Gastroesophageal sphincter (tissue), 3 donors: ENCODE measurements around the gene TMSB4X.

Experiments used
- CTCF ChIP-seq, 4 experiments: fragments of 200-600 bp in 2 of 4; fragments of 450-650 bp in 2 of 4; sonication (generic) in 1 of 4; IDR thresholded peaks; one replicate each; pipeline ENCODE4 v1.5.1; 2017 to 2019; ENCODE audit warnings: antibody characterized with exemption in 4 of 4, mild to moderate bottlenecking in 2 of 4, moderate library complexity in 2 of 4
- POLR2A ChIP-seq, 2 donors: fragments of 450-650 bp; IDR thresholded peaks; one replicate each; pipeline ENCODE4 v1.6.1; 2017; ENCODE audit warnings: antibody characterized with exemption in 2 of 2, mild to moderate bottlenecking in 2 of 2, moderate library complexity in 1 of 2

- TF ChIP-seq CTCF (IDR thresholded peaks at IDR 0.05) (no peak), POLR2A (IDR thresholded peaks at IDR 0.05) (no peak)
These were observed 13.1 kb downstream of the TMSB4X start for GRCh38 chrX:12987900-12988594.
